Sigmoid colon (tissue), 7 donors: Measurements from ENCODE around the gene POMGNT2. TPM values are rescaled to one million over a fixed set of nuclear protein-coding genes. Genes with fewer than 3 reads are reported as not detected.
"Not testable (repeated sequence)": the region's sequence is repeated elsewhere in the genome, so short reads cannot be mapped to it uniquely, and the experiment has no call there.

Experiments
- DNase-seq: peaks from one replicate; pipeline ENCODE4 v3.0.0-alpha.2; 2019
- H3K27ac ChIP-seq, 4 donors: fragments of 200-600 bp; sonication (generic); one replicate each; pipeline ENCODE4 v1.5.1; 2016 to 2019; ENCODE audit warnings: mild to moderate bottlenecking in 1 of 4
- H3K27me3 ChIP-seq, 3 donors: fragments of 200-600 bp; sonication (generic); one replicate each; pipeline ENCODE4 v1.5.1; 2019; ENCODE audit warnings: mild to moderate bottlenecking in 1 of 3
- H3K36me3 ChIP-seq, 4 donors: fragments of 200-600 bp; sonication (generic); one replicate each; pipeline ENCODE4 v1.5.1; 2016 to 2019
- H3K4me1 ChIP-seq, 4 donors: fragments of 200-600 bp; sonication (generic); one replicate each; pipeline ENCODE4 v1.5.1; 2017 to 2019
- H3K4me3 ChIP-seq, 4 donors: fragments of 200-600 bp; sonication (generic); one replicate each; pipeline ENCODE4 v1.5.1; 2017 to 2019; ENCODE audit warnings: mild to moderate bottlenecking in 2 of 4, moderate library complexity in 1 of 4
- H3K9me3 ChIP-seq, 4 donors: fragments of 200-600 bp in 3 of 4; sonication (generic) in 3 of 4; one replicate each; pipeline versions ENCODE4 v1.5.1 to v1.6.1; 2013 to 2019
- EP300 ChIP-seq, 4 donors: sonication (generic); formaldehyde crosslinking; IDR thresholded peaks; one replicate each; pipeline ENCODE4 v1.6.1; 2017; ENCODE audit warnings: antibody characterized with exemption in 4 of 4
- POLR2A ChIP-seq, 2 donors: fragments of 450-650 bp; IDR thresholded peaks; one replicate each; pipeline ENCODE4 v1.6.1; 2016; ENCODE audit warnings: antibody characterized with exemption in 2 of 2, mild to moderate bottlenecking in 2 of 2, moderate library complexity in 2 of 2
- POLR2AphosphoS5 ChIP-seq, 4 donors: sonication (generic); formaldehyde crosslinking; IDR thresholded peaks; one replicate each; pipeline ENCODE4 v1.6.1; 2017; ENCODE audit warnings: antibody characterized with exemption in 4 of 4
- WGBS, 2 donors: extraction: QIAGEN DNeasy Blood & Tissue Kit; methylation state at CpG; one replicate each; pipeline ENCODE4 v1.1.7; 2013; 5-methylcytosine and 5-hydroxymethylcytosine counted together
- intact Hi-C: fragments of 100-400 bp; cut with DNase I; formaldehyde crosslinking; loops from one replicate; pipeline ENCODE4 v1.15.1; 2023
- polyA plus RNA-seq, 3 donors: library from polyadenylated mRNA; stranded (reverse); fragments of 200-250 nt; gene quantifications; one replicate each; pipeline ENCODE4 v1.2.3, GENCODE V29; 2013
- total RNA-seq, 4 donors: library from RNA; depleted of rRNA; stranded (reverse); fragments of >200 nt; gene quantifications; one replicate each; pipeline ENCODE4 v1.1.0, GENCODE V29; 2016
- TF ChIP-seq, protein P1 (sequence below), 4 experiments: fragments of 450-650 bp in 3 of 4; fragments of 200-600 bp in 1 of 4; IDR thresholded peaks; one replicate each; pipeline ENCODE4 v1.5.1; 2016 to 2019; ENCODE audit warnings: antibody characterized with exemption in 4 of 4, mild to moderate bottlenecking in 3 of 4, moderate library complexity in 2 of 4
- donor health status: healthy with polysubstance abuse.
- donor health status: Bipolar disorder and iron deficiency.
- donor health status: healthy.

The POMGNT2 gene
- total and polyA plus RNA-seq, 7 donors = 2.3 to 20.2 (median 15.5) TPM

DNA sequence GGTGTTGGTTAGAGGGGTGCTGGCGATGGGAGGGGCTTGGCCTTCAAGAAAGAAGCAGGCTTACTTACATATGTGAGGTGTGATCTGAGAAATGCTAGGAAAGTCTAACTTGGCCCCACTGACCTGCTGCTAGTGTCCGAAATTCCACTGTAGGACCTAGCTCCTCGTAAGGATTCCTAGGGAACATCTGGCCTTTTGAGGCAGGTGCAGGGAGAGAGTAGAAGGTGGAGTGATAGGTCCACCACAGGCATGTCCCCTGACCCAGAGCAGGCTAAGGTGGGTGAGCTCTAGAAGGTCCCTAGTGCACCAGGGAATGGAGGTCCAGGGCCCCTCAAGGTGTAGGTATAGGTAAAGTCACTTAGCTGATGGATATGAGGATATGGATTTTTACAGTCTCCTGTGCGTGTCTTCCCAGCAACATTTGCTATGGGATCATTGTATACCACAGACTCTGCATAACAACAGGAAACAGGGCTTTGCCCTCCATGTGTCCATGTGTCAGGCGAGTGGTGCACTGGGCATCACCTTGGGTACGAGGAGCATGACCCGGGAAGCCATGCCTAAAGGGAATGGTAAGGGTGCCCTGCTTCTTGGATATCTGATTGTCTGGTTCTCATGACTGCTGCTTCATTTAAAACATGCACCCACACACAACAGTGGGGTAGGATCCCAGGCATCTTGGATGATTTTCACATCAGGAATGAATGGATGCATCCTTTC lies 32.6 kb downstream of the POMGNT2 start:
- no peak for DNase-seq
- Histone ChIP-seq H3K27ac (no peak overlapping the region), H3K27me3 (no peaks in the 10 kb centered on the region), H3K9me3 (no peaks in the 10 kb centered on the region), H3K36me3 (peaks cover 0 to 2% (median 0%) of the 10 kb centered on the region in 4 donors), H3K4me3 (no peak overlapping the region), H3K4me1 (no peaks in the 10 kb centered on the region)
- 92% methylated on average over 7 of the region's 7 CpGs for WGBS, 2 donors
- no peak for TF ChIP-seq EP300 (IDR thresholded peaks at IDR 0.05)
- no peak for TF ChIP-seq POLR2AphosphoS5 (IDR thresholded peaks at IDR 0.05)
- TF ChIP-seq, protein P1, sequence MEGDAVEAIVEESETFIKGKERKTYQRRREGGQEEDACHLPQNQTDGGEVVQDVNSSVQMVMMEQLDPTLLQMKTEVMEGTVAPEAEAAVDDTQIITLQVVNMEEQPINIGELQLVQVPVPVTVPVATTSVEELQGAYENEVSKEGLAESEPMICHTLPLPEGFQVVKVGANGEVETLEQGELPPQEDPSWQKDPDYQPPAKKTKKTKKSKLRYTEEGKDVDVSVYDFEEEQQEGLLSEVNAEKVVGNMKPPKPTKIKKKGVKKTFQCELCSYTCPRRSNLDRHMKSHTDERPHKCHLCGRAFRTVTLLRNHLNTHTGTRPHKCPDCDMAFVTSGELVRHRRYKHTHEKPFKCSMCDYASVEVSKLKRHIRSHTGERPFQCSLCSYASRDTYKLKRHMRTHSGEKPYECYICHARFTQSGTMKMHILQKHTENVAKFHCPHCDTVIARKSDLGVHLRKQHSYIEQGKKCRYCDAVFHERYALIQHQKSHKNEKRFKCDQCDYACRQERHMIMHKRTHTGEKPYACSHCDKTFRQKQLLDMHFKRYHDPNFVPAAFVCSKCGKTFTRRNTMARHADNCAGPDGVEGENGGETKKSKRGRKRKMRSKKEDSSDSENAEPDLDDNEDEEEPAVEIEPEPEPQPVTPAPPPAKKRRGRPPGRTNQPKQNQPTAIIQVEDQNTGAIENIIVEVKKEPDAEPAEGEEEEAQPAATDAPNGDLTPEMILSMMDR (IDR thresholded peaks at IDR 0.05) = no peak
- intact Hi-C loops = no loop called here

DNA sequence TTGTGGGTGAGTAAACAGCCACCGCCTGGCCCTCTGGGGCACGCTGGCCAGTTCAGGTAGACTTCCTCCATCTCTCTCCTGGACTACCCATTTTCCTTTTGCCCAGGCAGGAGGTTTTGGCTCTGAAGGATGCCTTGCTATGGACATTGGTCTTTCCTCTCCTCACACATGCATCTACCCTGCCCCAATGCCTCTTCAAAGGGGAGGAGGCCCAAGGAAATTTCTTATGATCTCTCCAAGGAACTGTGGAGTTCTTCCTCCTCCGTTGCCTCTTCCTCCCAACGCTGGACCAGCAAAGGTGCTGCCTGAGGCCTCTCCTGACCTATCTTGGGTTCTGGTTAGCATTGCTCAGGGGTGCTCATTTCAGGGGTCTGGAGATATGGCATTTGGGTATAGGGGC lies 33.5 kb downstream of the POMGNT2 start:
- no peaks in the 10 kb centered on the region for H3K36me3 ChIP-seq
- H3K27ac ChIP-seq = no peak overlapping the region
- TF ChIP-seq POLR2A (IDR thresholded peaks at IDR 0.05) (no peak), POLR2AphosphoS5 (IDR thresholded peaks at IDR 0.05) (no peak), EP300 (IDR thresholded peaks at IDR 0.05) (no peak)
- TF ChIP-seq, protein P1 (IDR thresholded peaks at IDR 0.05) = no peak
- no peak overlapping the region for H3K4me3 ChIP-seq
- H3K27me3 ChIP-seq = no peaks in the 10 kb centered on the region
- no peaks in the 10 kb centered on the region for H3K4me1 ChIP-seq
- intact Hi-C loops = no loop called here
- no peaks in the 10 kb centered on the region for H3K9me3 ChIP-seq
- no peak for DNase-seq
- WGBS, 2 donors = 88 to 91% methylated on average over 4 of the region's 4 CpGs

DNA sequence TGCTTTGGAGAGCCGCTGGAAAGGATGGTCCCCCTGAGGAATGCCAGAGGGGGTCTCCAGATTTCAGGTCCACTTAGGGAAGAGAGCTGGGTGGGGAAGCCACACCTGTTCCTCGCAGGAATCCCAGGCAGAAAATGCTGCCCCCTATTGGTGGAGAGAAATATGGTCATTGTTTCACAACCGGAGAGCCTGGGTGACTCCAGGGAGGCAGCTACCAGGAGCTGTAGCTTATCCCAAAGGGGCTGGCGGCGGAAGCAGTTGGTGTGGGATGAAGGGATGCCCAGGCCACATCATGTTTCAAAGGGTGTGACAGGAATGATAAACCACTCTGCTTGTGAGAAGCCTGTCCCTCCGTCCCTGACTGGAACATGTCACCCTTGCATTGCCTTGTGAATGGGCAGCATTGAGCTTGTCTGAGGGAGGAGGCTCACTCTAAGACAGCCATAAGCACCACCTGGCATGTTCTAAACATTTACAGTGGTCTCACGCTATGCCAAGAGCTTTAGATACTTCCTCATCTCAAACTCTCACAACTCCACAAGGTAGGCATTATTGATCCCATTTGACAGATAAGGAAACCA lies 34.5 kb downstream of the POMGNT2 start:
- Histone ChIP-seq H3K9me3 (no peaks in the 10 kb centered on the region), H3K36me3 (no peaks in the 10 kb centered on the region), H3K4me1 (no peaks in the 10 kb centered on the region), H3K4me3 (no peak overlapping the region), H3K27ac (no peak overlapping the region), H3K27me3 (no peaks in the 10 kb centered on the region)
- intact Hi-C loops = no loop called here
- no peak for DNase-seq
- WGBS, 2 donors = 62 to 68% methylated on average over 7 of the region's 7 CpGs
- TF ChIP-seq, protein P1 (IDR thresholded peaks at IDR 0.05) = peak in 1 of 4 experiments; percentile 32
- TF ChIP-seq EP300 (IDR thresholded peaks at IDR 0.05) (no peak), POLR2AphosphoS5 (IDR thresholded peaks at IDR 0.05) (no peak)

DNA sequence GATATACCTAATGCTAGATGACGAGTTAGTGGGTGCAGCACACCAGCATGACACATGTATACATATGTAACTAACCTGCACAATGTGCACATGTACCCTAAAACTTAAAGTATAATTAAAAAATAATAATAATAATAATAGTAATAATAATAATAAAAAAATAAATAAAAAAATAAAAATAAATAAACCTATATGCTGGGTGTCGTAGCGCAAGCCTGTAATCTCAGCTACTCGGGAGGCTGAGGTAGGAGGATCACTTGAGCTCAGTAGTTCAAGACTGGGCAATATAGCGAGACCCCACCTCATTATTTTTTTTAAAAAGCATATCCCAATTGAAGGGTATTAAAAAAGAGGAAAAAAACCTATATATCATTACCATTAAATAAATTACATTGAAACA lies 35.2 kb downstream of the POMGNT2 start:
- H3K4me3 ChIP-seq, H3K9me3 ChIP-seq, H3K36me3 ChIP-seq, H3K27me3 ChIP-seq, DNase-seq, intact Hi-C loops, H3K4me1 ChIP-seq, H3K27ac ChIP-seq: not testable (repeated sequence)
- WGBS, 2 donors = 94 to 96% methylated on average over 4 of the region's 5 CpGs

DNA sequence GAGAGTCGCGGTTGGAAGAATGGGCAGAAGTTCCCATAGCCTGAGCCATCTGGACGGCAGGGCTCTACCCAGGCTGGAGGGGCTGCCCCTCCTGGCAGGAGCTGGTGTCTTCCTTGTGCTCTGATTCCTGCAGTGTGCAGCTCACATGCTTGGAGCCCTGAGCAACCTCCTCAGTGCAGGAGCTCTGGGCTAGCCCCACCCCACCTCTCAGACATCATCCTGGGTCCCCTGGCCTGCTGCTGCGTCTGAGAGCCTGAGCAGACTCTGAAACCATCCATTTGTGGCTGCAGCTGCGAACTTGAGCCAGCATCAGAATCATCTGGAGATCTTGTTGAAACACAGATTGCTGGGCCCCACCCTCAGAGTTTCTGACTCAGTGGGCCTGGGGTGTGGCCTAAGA lies 42.8 kb downstream of the POMGNT2 start:
- H3K4me1 ChIP-seq = no peaks in the 10 kb centered on the region
- no peaks in the 10 kb centered on the region for H3K27me3 ChIP-seq
- H3K4me3 ChIP-seq = no peak overlapping the region
- TF ChIP-seq EP300 (IDR thresholded peaks at IDR 0.05) (no peak), POLR2AphosphoS5 (IDR thresholded peaks at IDR 0.05) (no peak), POLR2A (IDR thresholded peaks at IDR 0.05) (no peak)
- TF ChIP-seq, protein P1 (IDR thresholded peaks at IDR 0.05) = no peak
- intact Hi-C loops = no loop called here
- peaks cover 0 to 14% (median 10%) of the 10 kb centered on the region in 4 donors for H3K36me3 ChIP-seq
- DNase-seq = no peak
- no peak overlapping the region for H3K27ac ChIP-seq
- 76 to 77% methylated on average over 5 of the region's 5 CpGs for WGBS, 2 donors
- no peaks in the 10 kb centered on the region for H3K9me3 ChIP-seq
